ENCODE data around the gene SNAPC4. TPM values are rescaled to one million over a fixed set of nuclear protein-coding genes. Genes with fewer than 3 reads are reported as not detected.

SNAPC4 gene
- polyA plus RNA-seq, 1 donor from 2014 or later = 6.8 TPM

- TF ChIP-seq RAD21 (conservative IDR thresholded peaks at IDR 0.05) (no peak), EP300 (conservative IDR thresholded peaks at IDR 0.05; ENCODE audit: poor library complexity, severe bottlenecking) (no peak), POLR2AphosphoS5 (IDR thresholded peaks at IDR 0.05) (no peak), REST (IDR thresholded peaks at IDR 0.05; ENCODE audit: borderline replicate concordance) (no peak), EZH2 (IDR thresholded peaks at IDR 0.05; ENCODE audit: borderline replicate concordance, insufficient read depth, low read length, poor library complexity, severe bottlenecking) (no peak), MXI1 (conservative IDR thresholded peaks at IDR 0.05; ENCODE audit: poor library complexity, severe bottlenecking) (no peak), SMC3 (conservative IDR thresholded peaks at IDR 0.05; ENCODE audit: poor library complexity) (no peak), TAF1 (IDR thresholded peaks at IDR 0.05; ENCODE audit: low read depth) (no peak), CTCF (IDR thresholded peaks at IDR 0.05; ENCODE audit: poor library complexity, severe bottlenecking) (no peak)
- no peak overlapping the region for H3K4me3 ChIP-seq (ENCODE audit: low read length)
- H3K79me2 ChIP-seq (replicated peaks; ENCODE audit: insufficient read depth, low read length) = peaks cover 7% of the 10 kb centered on the region
- no peak overlapping the region for H2AFZ ChIP-seq (ENCODE audit: low read depth, low read length)
- no peaks in the 10 kb centered on the region for H3K9me2 ChIP-seq (ENCODE audit: insufficient read depth, low read length)
- H3K9ac ChIP-seq (ENCODE audit: low read length) = no peak overlapping the region
- no peaks in the 10 kb centered on the region for H4K20me1 ChIP-seq (ENCODE audit: insufficient read depth)
- no peaks in the 10 kb centered on the region for H3K36me3 ChIP-seq (ENCODE audit: insufficient read depth, low read length)
- H3F3A ChIP-seq (ENCODE audit: insufficient read depth, low read length, poor library complexity, severe bottlenecking) = no peaks in the 10 kb centered on the region
- H3K4me2 ChIP-seq (ENCODE audit: low read length) = no peak overlapping the region
- no peaks in the 10 kb centered on the region for H3K9me3 ChIP-seq (ENCODE audit: low read length)
- no peak overlapping the region for H3K27ac ChIP-seq (ENCODE audit: low read length)
- H3K27me3 ChIP-seq (ENCODE audit: insufficient read depth, low read depth, low read length) = no peaks in the 10 kb centered on the region
Measured at GRCh38 chr9:136405481-136405880, 5.5 kb upstream of the SNAPC4 start.

GRCh38 chr9:136404801-136405136, 4.8 kb upstream of the SNAPC4 start:
- no peaks in the 10 kb centered on the region for H3K27me3 ChIP-seq (ENCODE audit: insufficient read depth, low read depth, low read length)
- H3K9me2 ChIP-seq (ENCODE audit: insufficient read depth, low read length) = no peaks in the 10 kb centered on the region
- peaks cover 5% of the 10 kb centered on the region for H3K79me2 ChIP-seq (replicated peaks; ENCODE audit: insufficient read depth, low read length)
- H3K9ac ChIP-seq (ENCODE audit: low read length) = no peak overlapping the region
- no peak overlapping the region for H3K4me3 ChIP-seq (ENCODE audit: low read length)
- H3K4me2 ChIP-seq (ENCODE audit: low read length) = no peak overlapping the region
- H3K9me3 ChIP-seq (ENCODE audit: low read length) = no peaks in the 10 kb centered on the region
- TF ChIP-seq POLR2AphosphoS5 (IDR thresholded peaks at IDR 0.05) = no peak
- TF ChIP-seq EZH2 (IDR thresholded peaks at IDR 0.05; ENCODE audit: borderline replicate concordance, insufficient read depth, low read length, poor library complexity, severe bottlenecking) = no peak
- no peak for TF ChIP-seq MXI1 (conservative IDR thresholded peaks at IDR 0.05; ENCODE audit: poor library complexity, severe bottlenecking)
- no peak for TF ChIP-seq TAF1 (IDR thresholded peaks at IDR 0.05; ENCODE audit: low read depth)
- no peak for TF ChIP-seq EP300 (conservative IDR thresholded peaks at IDR 0.05; ENCODE audit: poor library complexity, severe bottlenecking)
- TF ChIP-seq RAD21 (conservative IDR thresholded peaks at IDR 0.05) = no peak
- no peak for TF ChIP-seq SMC3 (conservative IDR thresholded peaks at IDR 0.05; ENCODE audit: poor library complexity)
- no peak overlapping the region for H2AFZ ChIP-seq (ENCODE audit: low read depth, low read length)
- no peaks in the 10 kb centered on the region for H4K20me1 ChIP-seq (ENCODE audit: insufficient read depth)
- no peak overlapping the region for H3K27ac ChIP-seq (ENCODE audit: low read length)
- H3K36me3 ChIP-seq (ENCODE audit: insufficient read depth, low read length) = no peaks in the 10 kb centered on the region
- H3F3A ChIP-seq (ENCODE audit: insufficient read depth, low read length, poor library complexity, severe bottlenecking) = no peaks in the 10 kb centered on the region

All from neural cell (in vitro differentiated cells).